ENCODE data around the gene NELFE.
"Not testable (repeated sequence)": the region's sequence is repeated elsewhere in the genome, so short reads cannot be mapped to it uniquely, and the experiment has no call there.

The NELFE gene

GRCh38 chr6:31935823-31936222 is 22.9 kb downstream of the NELFE start:
- no peak for TF ChIP-seq CTCF (IDR thresholded peaks at IDR 0.05; ENCODE audit: borderline replicate concordance, insufficient read depth, low read depth, low read length)

GRCh38 chr6:31935021-31935420 is 23.8 kb downstream of the NELFE start:
- TF ChIP-seq CTCF (IDR thresholded peaks at IDR 0.05; ENCODE audit: borderline replicate concordance, insufficient read depth, low read depth, low read length), result no peak
- no peak overlapping the region for H3K4me3 ChIP-seq (ENCODE audit: low read depth, low read length)

More at GRCh38 chr6:31935823-31936222, 22.9 kb downstream of the NELFE start:
- H3K4me3 ChIP-seq (ENCODE audit: low read depth, low read length), result no peak overlapping the region

- no peak overlapping the region for H3K4me3 ChIP-seq (ENCODE audit: low read depth, low read length)
- TF ChIP-seq CTCF (IDR thresholded peaks at IDR 0.05; ENCODE audit: borderline replicate concordance, insufficient read depth, low read depth, low read length), result no peak
Observed at GRCh38 chr6:31933537-31933936, 25.2 kb downstream of the NELFE start.

GRCh38 chr6:31932137-31932536 is 26.6 kb downstream of the NELFE start:
- not testable (repeated sequence) for H3K4me3 ChIP-seq (ENCODE audit: low read depth, low read length)

- H3K4me3 ChIP-seq (ENCODE audit: low read depth, low read length), result no peak overlapping the region
- TF ChIP-seq CTCF (IDR thresholded peaks at IDR 0.05; ENCODE audit: borderline replicate concordance, insufficient read depth, low read depth, low read length), result no peak
Observed at GRCh38 chr6:31930962-31931361, 27.8 kb downstream of the NELFE start.

- H3K4me3 ChIP-seq (ENCODE audit: low read depth, low read length), result no peak overlapping the region
- no peak for TF ChIP-seq CTCF (IDR thresholded peaks at IDR 0.05; ENCODE audit: borderline replicate concordance, insufficient read depth, low read depth, low read length)
Observed at GRCh38 chr6:31928672-31928939, 30.2 kb downstream of the NELFE start.

- no peak overlapping the region for H3K4me3 ChIP-seq (ENCODE audit: low read depth, low read length)
- TF ChIP-seq CTCF (IDR thresholded peaks at IDR 0.05; ENCODE audit: borderline replicate concordance, insufficient read depth, low read depth, low read length), result no peak
Observed at GRCh38 chr6:31927863-31928671, 30.7 kb downstream of the NELFE start.

Data from GM12875 (cell line).